HEK293 (cell line): Measurements from ENCODE around the gene NOL9.
A peak's percentile ranks its signal among the peaks of the same experiment; 100 is the strongest.

Experiments used
- CTCF ChIA-PET: fragments of 350-600 bp; formaldehyde crosslinking; extraction: SDS; loops from one replicate; lab custom pipeline; 2021; ENCODE audit warnings: antibody characterized with exemption; lab: Yijun Ruan, JAX
- POLR2A ChIA-PET: fragments of 300-600 bp; formaldehyde crosslinking; extraction: SDS; loops from one replicate; lab custom pipeline; 2020; ENCODE audit warnings: antibody characterized with exemption, inconsistent platforms; lab: Yijun Ruan, JAX
- H3K27ac ChIP-seq: fragments of 200-500 bp; sonication (Bioruptor generic); 2 replicates; pipeline ENCODE4 v1.5.1; 2014; ENCODE audit warnings: low read depth, low read length, control low read depth, inconsistent platforms; ENCODE audit errors: extremely low read depth
- H3K36me3 ChIP-seq, 2 experiments: fragments of 200-500 bp in 1 of 2; sonication (Bioruptor generic) in 1 of 2; 1 replicate in 1 of 2; 2 replicates in 1 of 2; pipeline ENCODE4 v1.5.1; 2014 to 2017; ENCODE audit warnings: inconsistent platforms in 2 of 2, low read length in 2 of 2; ENCODE audit not compliant: control insufficient read depth in 2 of 2, insufficient read depth in 1 of 2
- H3K4me1 ChIP-seq: fragments of 200-500 bp; sonication (Bioruptor generic); 2 replicates; pipeline ENCODE4 v1.5.1; 2014; ENCODE audit warnings: mild to moderate bottlenecking, low read length, inconsistent platforms; ENCODE audit not compliant: control insufficient read depth, insufficient read depth
- H3K4me3 ChIP-seq: 2 replicates; pipeline ENCODE4 v1.5.1; 2011; ENCODE audit warnings: low read depth, mild to moderate bottlenecking, control low read depth, low read length, moderate library complexity
- H3K9me3 ChIP-seq: fragments of 200-500 bp; sonication (Bioruptor generic); 2 replicates; pipeline ENCODE4 v1.5.1; 2014; ENCODE audit warnings: low read depth, low read length, inconsistent platforms; ENCODE audit not compliant: control insufficient read depth, insufficient read depth
- BCL11B ChIP-seq: fragments of 450-650 bp; formaldehyde crosslinking; IDR thresholded peaks from 2 replicates; pipeline ENCODE4 v1.5.1; 2016; ENCODE audit warnings: low read depth, missing biosample characterization, missing genetic modification characterization
- EGR2 ChIP-seq: fragments of 450-650 bp; formaldehyde crosslinking; IDR thresholded peaks from 2 replicates; pipeline ENCODE4 v1.5.1; 2016; ENCODE audit warnings: low read depth, missing biosample characterization, missing genetic modification characterization
- GLIS2 ChIP-seq: fragments of 450-650 bp; formaldehyde crosslinking; IDR thresholded peaks from 2 replicates; pipeline ENCODE4 v1.5.1; 2016; ENCODE audit warnings: missing biosample characterization, missing genetic modification characterization
- KLF8 ChIP-seq: fragments of 450-650 bp; formaldehyde crosslinking; IDR thresholded peaks from 2 replicates; pipeline ENCODE4 v1.5.1; 2016; ENCODE audit warnings: missing biosample characterization, missing genetic modification characterization
- RBAK ChIP-seq: fragments of 450-650 bp; formaldehyde crosslinking; IDR thresholded peaks from 2 replicates; pipeline ENCODE4 v1.5.1; 2016; ENCODE audit warnings: missing biosample characterization, missing genetic modification characterization
- SCRT2 ChIP-seq: fragments of 450-650 bp; formaldehyde crosslinking; IDR thresholded peaks from 2 replicates; pipeline ENCODE4 v1.5.1; 2016; ENCODE audit warnings: missing biosample characterization, missing genetic modification characterization
- SETDB1 ChIP-seq: IDR thresholded peaks from one replicate; pipeline ENCODE4 v1.6.1; 2017; ENCODE audit warnings: mild to moderate bottlenecking, low read length, moderate library complexity, mixed read lengths; ENCODE audit not compliant: insufficient read length
- SP3 ChIP-seq: fragments of 450-650 bp; formaldehyde crosslinking; IDR thresholded peaks from 2 replicates; pipeline ENCODE4 v1.5.1; 2016; ENCODE audit warnings: missing biosample characterization, missing genetic modification characterization
- ZEB2 ChIP-seq: fragments of 450-650 bp; formaldehyde crosslinking; IDR thresholded peaks from 2 replicates; pipeline ENCODE4 v1.5.1; 2016; ENCODE audit warnings: missing biosample characterization, missing genetic modification characterization
- ZIC2 ChIP-seq: fragments of 450-650 bp; formaldehyde crosslinking; IDR thresholded peaks from 2 replicates; pipeline ENCODE4 v1.5.1; 2016; ENCODE audit warnings: missing biosample characterization, missing genetic modification characterization
- ZNF132 ChIP-seq: fragments of 450-650 bp; formaldehyde crosslinking; IDR thresholded peaks from 2 replicates; pipeline ENCODE4 v1.5.1; 2017; ENCODE audit warnings: missing biosample characterization, missing genetic modification characterization, borderline replicate concordance
- ZNF24 ChIP-seq: fragments of 450-650 bp; formaldehyde crosslinking; IDR thresholded peaks from 2 replicates; pipeline ENCODE4 v1.5.1; 2016; ENCODE audit warnings: missing biosample characterization, missing genetic modification characterization
- ZNF341 ChIP-seq: fragments of 450-650 bp; formaldehyde crosslinking; IDR thresholded peaks from 2 replicates; pipeline ENCODE4; 2016; ENCODE audit warnings: low read depth, missing biosample characterization, missing genetic modification characterization
- ZNF416 ChIP-seq: fragments of 450-650 bp; formaldehyde crosslinking; IDR thresholded peaks from 2 replicates; pipeline ENCODE4 v1.5.1; 2016; ENCODE audit warnings: missing biosample characterization, missing genetic modification characterization
- ZNF521 ChIP-seq: fragments of 450-650 bp; formaldehyde crosslinking; IDR thresholded peaks from 2 replicates; pipeline ENCODE4 v1.5.1; 2017; ENCODE audit warnings: missing biosample characterization, mild to moderate bottlenecking, missing genetic modification characterization
- ZNF530 ChIP-seq: fragments of 450-650 bp; formaldehyde crosslinking; IDR thresholded peaks from 2 replicates; pipeline ENCODE4 v1.5.1; 2016; ENCODE audit warnings: low read depth, missing biosample characterization, missing genetic modification characterization
- ZNF600 ChIP-seq: fragments of 450-650 bp; formaldehyde crosslinking; IDR thresholded peaks from 2 replicates; pipeline ENCODE4 v1.5.1; 2016; ENCODE audit warnings: missing biosample characterization, missing genetic modification characterization
- ZNF621 ChIP-seq: fragments of 450-650 bp; formaldehyde crosslinking; IDR thresholded peaks from 2 replicates; pipeline ENCODE4 v1.5.1; 2017; ENCODE audit warnings: missing biosample characterization, missing genetic modification characterization
- ZNF645 ChIP-seq: fragments of 450-650 bp; formaldehyde crosslinking; IDR thresholded peaks from 2 replicates; pipeline ENCODE4; 2016; ENCODE audit warnings: missing biosample characterization, missing genetic modification characterization
- ZNF654 ChIP-seq: fragments of 450-650 bp; formaldehyde crosslinking; IDR thresholded peaks from 2 replicates; pipeline ENCODE4 v1.5.1; 2016; ENCODE audit warnings: low read depth, missing biosample characterization, missing genetic modification characterization
- ZNF660 ChIP-seq: fragments of 450-650 bp; IDR thresholded peaks from 2 replicates; pipeline ENCODE4 v1.5.1; 2018; ENCODE audit warnings: missing biosample characterization, mild to moderate bottlenecking, missing genetic modification characterization
- ZNF777 ChIP-seq: fragments of 450-650 bp; formaldehyde crosslinking; IDR thresholded peaks from 2 replicates; pipeline ENCODE4 v1.5.1; 2017; ENCODE audit warnings: missing biosample characterization, missing genetic modification characterization, borderline replicate concordance
- ZNF791 ChIP-seq: fragments of 450-650 bp; formaldehyde crosslinking; IDR thresholded peaks from 2 replicates; pipeline ENCODE4 v1.5.1; 2016; ENCODE audit warnings: missing biosample characterization, missing genetic modification characterization
- TF ChIP-seq, protein P1 (sequence below): fragments of 450-650 bp; formaldehyde crosslinking; optimal IDR thresholded peaks from 2 replicates; pipeline ENCODE3; 2016; ENCODE audit warnings: missing biosample characterization, mild to moderate bottlenecking, missing genetic modification characterization

The NOL9 gene

GRCh38 chr1:6588128-6588892, 34.0 kb upstream of the NOL9 start:
- CTCF ChIA-PET = no interaction called here

GRCh38 chr1:6587261-6588005, 33.1 kb upstream of the NOL9 start:
- CTCF ChIA-PET = interaction anchor here (0.7 to 1.0 kb wide), 2 partner anchors 28 to 33 kb away, joined by 3 to 4 read pairs; partner anchors contain the start of genes NOL9 and TAS1R1
- peaks cover 0 to 85% of the 10 kb centered on the region in 2 experiments; a peak in 1 of 3 replicates for H3K36me3 ChIP-seq

More at GRCh38 chr1:6588128-6588892, 34.0 kb upstream of the NOL9 start:
- Histone ChIP-seq H3K4me1 (no peaks in the 10 kb centered on the region), H3K36me3 (peaks cover 0 to 88% of the 10 kb centered on the region in 2 experiments; a peak in 1 of 3 replicates), H3K4me3 (no peak overlapping the region), H3K9me3 (no peaks in the 10 kb centered on the region), H3K27ac (no peak overlapping the region; the same call in 1 of the 2 replicates)
- POLR2A ChIA-PET = interaction anchor here (0.6 to 2.4 kb wide), 4 partner anchors 8 to 12 kb away, joined by 3 to 13 read pairs (median 6); partner anchors contain the start of gene ZBTB48
- TF ChIP-seq ZNF521 (tag by site-specific recombination) = no peak
- TF ChIP-seq, protein P1, sequence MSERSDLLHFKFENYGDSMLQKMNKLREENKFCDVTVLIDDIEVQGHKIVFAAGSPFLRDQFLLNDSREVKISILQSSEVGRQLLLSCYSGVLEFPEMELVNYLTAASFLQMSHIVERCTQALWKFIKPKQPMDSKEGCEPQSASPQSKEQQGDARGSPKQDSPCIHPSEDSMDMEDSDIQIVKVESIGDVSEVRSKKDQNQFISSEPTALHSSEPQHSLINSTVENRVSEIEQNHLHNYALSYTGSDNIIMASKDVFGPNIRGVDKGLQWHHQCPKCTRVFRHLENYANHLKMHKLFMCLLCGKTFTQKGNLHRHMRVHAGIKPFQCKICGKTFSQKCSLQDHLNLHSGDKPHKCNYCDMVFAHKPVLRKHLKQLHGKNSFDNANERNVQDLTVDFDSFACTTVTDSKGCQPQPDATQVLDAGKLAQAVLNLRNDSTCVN (tag by site-specific recombination) = no peak
- TF ChIP-seq SP3 (tag by site-specific recombination) = no peak
- no peak for TF ChIP-seq ZNF530 (tag by site-specific recombination)
- no peak for TF ChIP-seq EGR2 (tag by site-specific recombination)
- TF ChIP-seq ZNF621 (tag by site-specific recombination) = no peak
- no peak for TF ChIP-seq ZNF660 (tag by site-specific recombination)
- peak; percentile 9; the same call in 1 of the 2 replicates for TF ChIP-seq GLIS2
- TF ChIP-seq ZNF791 = no peak
- no peak for TF ChIP-seq ZNF341 (tag by site-specific recombination)
- no peak for TF ChIP-seq BCL11B (tag by site-specific recombination)
- no peak for TF ChIP-seq ZNF24 (tag by site-specific recombination)
- no peak for TF ChIP-seq KLF8 (tag by site-specific recombination)
- no peak for TF ChIP-seq ZNF645 (tag by site-specific recombination)
- TF ChIP-seq SETDB1 = no peak
- TF ChIP-seq RBAK (tag by site-specific recombination) = no peak
- peak; percentile 43; the same call in 1 of the 2 replicates for TF ChIP-seq SCRT2 (tag by site-specific recombination)
- TF ChIP-seq ZIC2 (tag by site-specific recombination) = peak; percentile 44
- no peak for TF ChIP-seq ZNF777 (tag by site-specific recombination)

More at GRCh38 chr1:6587261-6588005, 33.1 kb upstream of the NOL9 start:
- POLR2A ChIA-PET = interaction anchor here (0.6 to 2.4 kb wide), 3 partner anchors 8 to 14 kb away, joined by 3 to 8 read pairs (median 3); partner anchors contain the start of gene ZBTB48
- H3K4me3 ChIP-seq = no peak overlapping the region
- TF ChIP-seq ZNF132 (tag by site-specific recombination) (no peak), ZEB2 (no peak), ZNF654 (tag by site-specific recombination) (no peak), ZNF600 (peak; percentile 16; the same call in 1 of the 2 replicates), ZNF416 (no peak)
- TF ChIP-seq, all 188 proteins: peak for 1
- no peaks in the 10 kb centered on the region for H3K9me3 ChIP-seq
- H3K4me1 ChIP-seq = no peaks in the 10 kb centered on the region
- H3K27ac ChIP-seq = no peak overlapping the region
